ENCODE data around the gene TMEM220.

The TMEM220 gene

DNA sequence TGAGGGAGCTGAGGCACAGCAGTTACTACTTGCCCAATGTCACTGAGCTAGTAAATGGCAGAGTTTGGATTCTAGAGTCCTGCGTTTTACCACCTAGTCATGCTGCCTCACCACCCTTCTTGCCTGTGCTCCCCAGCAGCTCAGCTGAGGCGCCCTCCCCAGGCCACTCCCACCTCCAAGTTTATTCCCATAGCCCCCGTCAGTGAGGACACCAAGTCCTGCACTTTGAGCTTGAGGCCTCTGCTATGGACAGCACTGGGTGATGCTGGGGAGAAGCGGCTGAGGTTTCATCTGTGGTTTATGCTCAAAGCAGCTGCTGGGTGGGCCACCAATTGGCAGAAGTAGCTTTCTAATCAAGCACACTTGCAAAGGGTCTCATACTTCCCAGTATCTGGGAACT is 37.4 kb upstream of the TMEM220 start:
- no peak for DNase-seq (ENCODE audit: low spot score)
- TF ChIP-seq, protein P1, sequence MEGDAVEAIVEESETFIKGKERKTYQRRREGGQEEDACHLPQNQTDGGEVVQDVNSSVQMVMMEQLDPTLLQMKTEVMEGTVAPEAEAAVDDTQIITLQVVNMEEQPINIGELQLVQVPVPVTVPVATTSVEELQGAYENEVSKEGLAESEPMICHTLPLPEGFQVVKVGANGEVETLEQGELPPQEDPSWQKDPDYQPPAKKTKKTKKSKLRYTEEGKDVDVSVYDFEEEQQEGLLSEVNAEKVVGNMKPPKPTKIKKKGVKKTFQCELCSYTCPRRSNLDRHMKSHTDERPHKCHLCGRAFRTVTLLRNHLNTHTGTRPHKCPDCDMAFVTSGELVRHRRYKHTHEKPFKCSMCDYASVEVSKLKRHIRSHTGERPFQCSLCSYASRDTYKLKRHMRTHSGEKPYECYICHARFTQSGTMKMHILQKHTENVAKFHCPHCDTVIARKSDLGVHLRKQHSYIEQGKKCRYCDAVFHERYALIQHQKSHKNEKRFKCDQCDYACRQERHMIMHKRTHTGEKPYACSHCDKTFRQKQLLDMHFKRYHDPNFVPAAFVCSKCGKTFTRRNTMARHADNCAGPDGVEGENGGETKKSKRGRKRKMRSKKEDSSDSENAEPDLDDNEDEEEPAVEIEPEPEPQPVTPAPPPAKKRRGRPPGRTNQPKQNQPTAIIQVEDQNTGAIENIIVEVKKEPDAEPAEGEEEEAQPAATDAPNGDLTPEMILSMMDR (IDR thresholded peaks at IDR 0.05; ENCODE audit: borderline replicate concordance, control extremely low read depth, extremely low read depth, insufficient read depth, missing control alignments), result no peak
- in situ Hi-C loops (cut with MboI; ENCODE audit: low sequenced_read_pairs, unreplicated experiment), result no loop called here

DNA sequence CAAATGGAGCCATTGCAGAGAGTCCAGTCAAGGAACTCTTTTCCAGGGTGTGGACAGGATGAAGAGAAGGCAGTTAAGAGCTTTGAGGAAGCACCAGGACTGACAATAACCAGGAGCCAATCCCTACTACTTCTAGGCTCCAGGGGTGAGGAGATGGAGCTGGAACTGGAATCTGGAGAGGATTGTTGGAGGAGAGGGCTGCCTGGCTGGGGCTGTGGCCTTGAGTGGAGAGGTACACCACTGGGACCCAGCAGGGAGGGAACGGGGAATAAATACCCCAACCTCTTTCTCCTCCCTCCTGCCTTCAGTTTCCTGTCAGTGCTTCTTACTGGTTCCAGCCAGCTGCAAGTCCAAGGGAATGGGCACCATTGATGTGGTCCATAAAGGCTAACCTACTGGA is 32.2 kb upstream of the TMEM220 start:
- in situ Hi-C loops (cut with MboI; ENCODE audit: low sequenced_read_pairs, unreplicated experiment), result no loop called here
- no peak for DNase-seq (ENCODE audit: low spot score)
- TF ChIP-seq, protein P1 (IDR thresholded peaks at IDR 0.05; ENCODE audit: borderline replicate concordance, control extremely low read depth, extremely low read depth, insufficient read depth, missing control alignments), result no peak

DNA sequence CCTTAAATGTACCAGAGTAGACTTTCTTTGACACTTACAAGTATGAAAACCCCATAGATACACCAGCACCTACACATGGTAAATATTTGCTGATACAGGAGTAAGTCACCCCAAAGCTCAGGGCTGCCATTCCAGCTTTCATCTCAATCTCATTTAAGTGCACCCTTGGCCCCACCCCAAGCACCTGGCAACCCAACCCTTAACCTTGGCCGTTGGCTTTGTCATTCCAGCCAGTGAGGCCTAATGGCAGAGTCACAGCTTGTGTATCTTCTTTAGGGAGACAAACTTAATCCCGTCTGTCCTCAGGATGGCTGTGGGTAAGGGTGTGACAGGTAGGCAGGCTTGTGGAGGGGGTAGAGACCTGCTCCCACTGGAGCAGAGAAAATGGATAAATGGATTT is 31.5 kb upstream of the TMEM220 start:
- in situ Hi-C loops (cut with MboI; ENCODE audit: low sequenced_read_pairs, unreplicated experiment), result no loop called here
- TF ChIP-seq, protein P1 (IDR thresholded peaks at IDR 0.05; ENCODE audit: borderline replicate concordance, control extremely low read depth, extremely low read depth, insufficient read depth, missing control alignments), result no peak
- no peak for DNase-seq (ENCODE audit: low spot score)

DNA sequence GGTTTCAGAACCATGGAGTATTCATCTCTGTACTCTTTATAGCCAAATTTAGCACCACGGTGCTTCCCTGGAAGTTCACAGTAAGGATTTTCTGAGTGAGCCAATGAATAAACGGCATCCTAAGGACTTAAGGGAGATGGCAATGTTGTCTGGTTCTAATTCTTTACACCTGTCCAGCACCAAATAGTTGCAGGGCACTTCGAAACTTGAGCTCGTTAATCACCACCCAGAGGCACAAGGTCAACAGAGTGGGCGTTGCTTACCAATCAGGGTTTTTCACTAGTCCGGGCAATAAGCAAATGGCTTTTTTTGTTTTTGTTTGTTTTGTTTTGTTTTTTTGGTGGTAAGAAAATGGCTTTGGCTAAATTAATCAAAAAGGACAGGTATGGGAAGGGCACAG is 28.2 kb upstream of the TMEM220 start:
- DNase-seq (ENCODE audit: low spot score), result no peak
- TF ChIP-seq, protein P1 (IDR thresholded peaks at IDR 0.05; ENCODE audit: borderline replicate concordance, control extremely low read depth, extremely low read depth, insufficient read depth, missing control alignments), result no peak
- in situ Hi-C loops (cut with MboI; ENCODE audit: low sequenced_read_pairs, unreplicated experiment), result no loop called here

DNA sequence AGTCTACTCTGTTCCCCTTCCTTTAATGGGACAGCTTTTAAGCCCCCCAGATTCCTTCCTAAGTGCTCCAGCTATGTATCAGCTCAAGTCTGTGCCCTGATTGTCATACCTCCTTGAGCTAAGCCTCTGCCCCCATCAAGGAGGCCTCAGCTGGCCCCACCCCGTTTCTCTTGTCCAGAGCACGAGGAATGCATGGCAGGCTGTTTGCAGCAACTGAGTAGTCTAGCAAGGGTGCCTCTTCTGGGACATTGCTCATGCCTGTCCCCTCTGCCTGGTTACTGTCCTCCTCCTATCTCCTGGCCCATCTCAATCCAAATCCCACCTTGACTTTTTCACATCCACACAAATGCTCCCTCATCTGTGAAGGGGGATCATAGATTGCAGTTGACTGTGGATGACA is 27.8 kb upstream of the TMEM220 start:
- no peak for DNase-seq (ENCODE audit: low spot score)
- in situ Hi-C loops (cut with MboI; ENCODE audit: low sequenced_read_pairs, unreplicated experiment), result no loop called here
- TF ChIP-seq, protein P1 (IDR thresholded peaks at IDR 0.05; ENCODE audit: borderline replicate concordance, control extremely low read depth, extremely low read depth, insufficient read depth, missing control alignments), result no peak

DNA sequence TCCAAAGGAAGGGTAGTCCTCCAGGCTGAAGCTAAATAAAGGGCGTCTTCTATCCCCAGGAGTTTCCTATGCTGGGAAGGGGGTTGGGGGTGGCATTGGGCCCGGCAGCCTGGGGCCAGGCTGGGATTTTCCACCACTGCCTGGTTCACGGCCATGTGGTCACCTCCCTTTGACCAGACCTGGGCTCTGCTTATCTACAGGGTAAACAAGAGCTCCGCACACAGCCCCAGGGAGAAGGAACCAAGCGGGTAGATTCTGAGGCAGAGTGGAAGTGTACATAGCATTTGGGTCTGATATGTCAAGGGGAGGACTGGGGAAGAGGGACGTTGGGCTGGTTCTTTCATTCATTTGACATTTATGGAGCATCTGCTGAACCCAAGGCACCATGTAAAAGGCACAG is 27.2 kb upstream of the TMEM220 start:
- no peak for DNase-seq (ENCODE audit: low spot score)
- in situ Hi-C loops (cut with MboI; ENCODE audit: low sequenced_read_pairs, unreplicated experiment), result no loop called here

More for the DNA sequence above, 27.2 kb upstream of the TMEM220 start:
- TF ChIP-seq, protein P1 (IDR thresholded peaks at IDR 0.05; ENCODE audit: borderline replicate concordance, control extremely low read depth, extremely low read depth, insufficient read depth, missing control alignments), result no peak
